Stomach smooth muscle (tissue), 2 donors: ENCODE results near the gene KRTAP26-1.

Experiments used
- H3K27ac ChIP-seq: one replicate; pipeline ENCODE4 v1.7.0; 2013; ENCODE audit warnings: mild to moderate bottlenecking, low read length, inconsistent platforms
- H3K27me3 ChIP-seq, 2 donors: one replicate each; pipeline ENCODE4 v1.7.0; 2013; ENCODE audit warnings: low read length in 2 of 2; ENCODE audit not compliant: insufficient read depth in 2 of 2, control insufficient read depth in 1 of 2
- H3K36me3 ChIP-seq, 2 donors: one replicate each; pipeline ENCODE4 v1.7.0; 2013; ENCODE audit warnings: low read length in 2 of 2; ENCODE audit not compliant: control insufficient read depth in 2 of 2, insufficient read depth in 2 of 2
- H3K4me1 ChIP-seq: one replicate; pipeline ENCODE4 v1.7.0; 2013; ENCODE audit warnings: low read length; ENCODE audit not compliant: control insufficient read depth, insufficient read depth
- H3K4me3 ChIP-seq, 2 donors: one replicate each; pipeline ENCODE4 v1.7.0; 2013; ENCODE audit warnings: low read length in 2 of 2
- H3K9ac ChIP-seq, 2 donors: one replicate each; pipeline ENCODE4 v1.7.0; 2013; ENCODE audit warnings: low read length in 2 of 2, mild to moderate bottlenecking in 1 of 2
- H3K9me3 ChIP-seq, 2 donors: one replicate each; pipeline ENCODE4 v1.7.0; 2013; ENCODE audit warnings: low read length in 2 of 2; ENCODE audit not compliant: control insufficient read depth in 2 of 2
- donor health status: healthy.
- donor health status: Pancreatic carcinoma.

KRTAP26-1 gene

DNA sequence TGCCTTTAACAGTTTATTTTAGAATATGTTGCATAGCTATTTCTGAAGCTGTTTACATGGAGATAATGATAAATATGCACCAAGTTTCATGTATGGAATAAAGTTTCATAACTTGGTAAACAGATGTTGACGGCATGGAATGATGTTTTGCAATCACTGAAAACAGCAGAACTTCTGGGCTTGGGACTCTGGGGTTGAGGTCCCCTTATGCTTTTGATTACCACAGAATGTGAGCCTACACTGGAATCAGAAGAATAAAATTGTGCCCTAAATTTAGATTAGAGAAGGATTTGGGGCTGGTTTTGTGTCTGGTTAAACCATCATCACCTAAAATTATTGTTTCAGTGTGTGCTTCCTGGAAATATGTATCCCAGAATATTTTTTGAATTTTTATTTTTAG lies 48.5 kb downstream of the KRTAP26-1 start:
- H3K4me1 ChIP-seq = no peaks in the 10 kb centered on the region
- H3K36me3 ChIP-seq = no peaks in the 10 kb centered on the region
- no peak overlapping the region for H3K27ac ChIP-seq
- no peak overlapping the region for H3K4me3 ChIP-seq
- H3K9ac ChIP-seq = no peak overlapping the region
- no peaks in the 10 kb centered on the region for H3K27me3 ChIP-seq
- no peaks in the 10 kb centered on the region for H3K9me3 ChIP-seq

DNA sequence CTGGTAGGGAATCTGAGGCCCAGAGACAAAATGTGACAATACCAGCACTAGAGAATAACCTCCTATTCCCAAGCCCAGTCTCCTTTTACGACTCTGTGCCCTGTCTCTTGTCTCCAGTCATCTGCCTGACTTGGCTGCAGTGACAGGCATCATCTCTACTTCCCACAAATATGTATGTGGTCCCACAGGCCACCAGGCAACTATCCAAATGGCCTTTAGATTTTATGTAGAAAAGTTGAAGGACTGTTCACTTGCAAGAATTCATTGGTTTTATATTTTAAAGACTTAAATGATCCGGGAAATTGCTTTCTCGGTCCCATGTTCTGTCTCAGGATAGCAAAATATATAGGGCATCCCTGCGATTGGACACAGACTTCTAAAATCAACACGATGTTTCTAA lies 49.0 kb downstream of the KRTAP26-1 start:
- Histone ChIP-seq H3K4me1 (no peaks in the 10 kb centered on the region), H3K27ac (no peak overlapping the region), H3K9me3 (no peaks in the 10 kb centered on the region), H3K9ac (no peak overlapping the region), H3K36me3 (no peaks in the 10 kb centered on the region), H3K4me3 (no peak overlapping the region), H3K27me3 (no peaks in the 10 kb centered on the region)

DNA sequence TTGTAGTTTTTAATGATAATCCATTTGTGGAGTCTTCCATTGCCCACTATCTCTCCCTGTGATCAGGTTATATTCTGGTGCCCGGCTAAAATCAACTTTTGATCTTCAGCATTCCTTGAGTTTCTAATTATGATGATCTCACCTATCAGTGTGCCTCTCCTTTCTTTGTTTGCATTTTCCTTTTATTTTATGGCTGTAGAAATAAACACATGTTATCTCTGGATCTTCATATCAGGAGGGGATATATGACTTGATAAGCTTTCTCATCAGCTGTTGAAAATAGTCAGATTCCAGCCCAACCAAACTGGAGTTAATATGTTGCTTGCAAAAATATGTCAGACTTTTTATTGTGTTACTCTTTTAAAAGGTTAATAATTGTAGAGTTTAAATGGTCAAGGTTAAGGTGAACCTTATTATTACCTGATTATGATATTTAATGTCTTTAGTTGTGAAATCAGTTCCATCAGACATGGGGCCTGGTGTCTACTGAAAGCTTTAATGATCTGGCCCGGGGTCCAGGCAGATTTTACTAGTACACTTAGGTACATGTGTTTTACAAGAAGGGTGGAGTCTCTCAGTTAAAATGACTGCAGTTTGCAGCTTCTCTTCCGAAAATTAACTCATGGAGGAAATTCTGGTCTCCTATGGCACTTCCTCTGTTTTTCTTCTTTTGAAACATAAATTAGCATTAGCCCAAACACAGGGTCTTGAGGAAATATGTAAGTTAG lies 50.1 kb downstream of the KRTAP26-1 start:
- Histone ChIP-seq H3K4me3 (no peak overlapping the region), H3K4me1 (no peaks in the 10 kb centered on the region), H3K27ac (no peak overlapping the region), H3K9me3 (no peaks in the 10 kb centered on the region), H3K27me3 (no peaks in the 10 kb centered on the region), H3K9ac (no peak overlapping the region), H3K36me3 (no peaks in the 10 kb centered on the region)
